MM.1S (cell line): Measurements from ENCODE around the gene VAMP7.
"Not testable (repeated sequence)": the region's sequence is repeated elsewhere in the genome, so short reads cannot be mapped to it uniquely, and the experiment has no call there.

ENCODE experiments used
- DNase-seq: peaks from one replicate; pipeline ENCODE4 v3.0.0-alpha.2; 2015
- H2AFZ ChIP-seq: fragments of 300-600 bp; sonication (generic); 2 replicates; pipeline ENCODE4 v1.6.0; 2016; ENCODE audit warnings: antibody characterized with exemption, low read length
- H3F3A ChIP-seq: fragments of 300-600 bp; sonication (generic); 2 replicates; pipeline ENCODE4 v1.6.1; 2016; ENCODE audit warnings: mild to moderate bottlenecking, antibody characterized with exemption, low read length, moderate library complexity, mixed read lengths; ENCODE audit not compliant: insufficient read depth
- H3K27ac ChIP-seq: fragments of 300-600 bp; sonication (generic); 2 replicates; pipeline ENCODE4 v1.5.1; 2016; ENCODE audit warnings: mild to moderate bottlenecking, low read length
- H3K27me3 ChIP-seq: fragments of 300-600 bp; sonication (generic); replicated peaks from 2 replicates; pipeline ENCODE4 v1.6.0; 2016; ENCODE audit warnings: low read length; ENCODE audit not compliant: insufficient read depth
- H3K36me3 ChIP-seq: fragments of 300-600 bp; sonication (generic); replicated peaks from 2 replicates; pipeline ENCODE4 v1.6.1; 2016; ENCODE audit warnings: mild to moderate bottlenecking, low read length, mixed read lengths; ENCODE audit not compliant: insufficient read depth
- H3K4me1 ChIP-seq: fragments of 300-600 bp; sonication (generic); 2 replicates; pipeline ENCODE4 v1.6.1; 2016; ENCODE audit warnings: low read length, mixed read lengths
- H3K4me2 ChIP-seq: fragments of 300-600 bp; sonication (generic); 2 replicates; pipeline ENCODE4 v1.6.0; 2016; ENCODE audit warnings: low read depth, low read length
- H3K4me3 ChIP-seq: fragments of 300-600 bp; sonication (generic); 2 replicates; pipeline ENCODE4 v1.5.1; 2016; ENCODE audit warnings: low read length, mixed read lengths
- H3K79me2 ChIP-seq: fragments of 300-600 bp; sonication (generic); 2 replicates; pipeline ENCODE4 v1.6.1; 2016; ENCODE audit warnings: mixed run types, low read length, mixed read lengths
- H3K9ac ChIP-seq: fragments of 300-600 bp; sonication (generic); 2 replicates; pipeline ENCODE4 v1.6.1; 2016; ENCODE audit warnings: low read length, mixed read lengths
- H3K9me2 ChIP-seq: fragments of 300-600 bp; sonication (generic); replicated peaks from 2 replicates; pipeline ENCODE4 v1.6.1; 2016; ENCODE audit warnings: mild to moderate bottlenecking, low read length, mixed read lengths; ENCODE audit not compliant: insufficient read depth
- H3K9me3 ChIP-seq: fragments of 300-600 bp; sonication (generic); replicated peaks from 2 replicates; pipeline ENCODE4 v1.6.1; 2016; ENCODE audit warnings: mild to moderate bottlenecking, low read length, mixed read lengths; ENCODE audit not compliant: insufficient read depth
- H4K20me1 ChIP-seq: fragments of 300-600 bp; sonication (generic); 2 replicates; pipeline ENCODE4 v1.6.1; 2016; ENCODE audit warnings: mild to moderate bottlenecking, low read length, moderate library complexity, mixed read lengths; ENCODE audit not compliant: insufficient read depth
- CTCF ChIP-seq: fragments of 300-600 bp; sonication (generic); IDR thresholded peaks from 2 replicates; pipeline ENCODE4 v1.5.1; 2016; ENCODE audit warnings: antibody characterized with exemption, low read length, mixed read lengths
- EZH2 ChIP-seq: fragments of 300-600 bp; sonication (generic); optimal IDR thresholded peaks from 2 replicates; pipeline ENCODE3; 2017; ENCODE audit warnings: low read depth, mild to moderate bottlenecking, antibody characterized with exemption, low read length, mixed read lengths
- EZH2phosphoT487 ChIP-seq: fragments of 300-600 bp; sonication (generic); IDR thresholded peaks from 2 replicates; pipeline ENCODE4 v1.6.1; 2018; ENCODE audit warnings: antibody characterized with exemption, low read length

VAMP7 gene

GRCh38 chrX:155881158-155881993, at the start of gene VAMP7:
Gene VAMP7, plus strand, starts transcription at chrX:155881345. Its CDS starts 8,122 bp downstream, at chrX:155889467.
- Histone ChIP-seq H3K79me2 (peaks cover 24% of the 10 kb centered on the region), H3K4me3 (peak within 1 kb of the TSS; percentile 73), H3K27ac (no peak within 1 kb of the TSS), H4K20me1 (no peaks in the 10 kb centered on the region), H3F3A (peaks cover 6% of the 10 kb centered on the region; the same call in 1 of the 2 replicates), H3K36me3 (no peaks in the 10 kb centered on the region), H3K9me2 (no peaks in the 10 kb centered on the region), H3K4me1 (no peaks in the 10 kb centered on the region; the same call in 1 of the 2 replicates), H2AFZ (peak within 1 kb of the TSS; percentile 62), H3K9ac (peak within 1 kb of the TSS; percentile 58; the same call in 1 of the 2 replicates), H3K9me3 (no peaks in the 10 kb centered on the region), H3K27me3 (no peaks in the 10 kb centered on the region), H3K4me2 (peak within 1 kb of the TSS; percentile 49)
- DNase-seq, result peak; percentile 88
- TF ChIP-seq EZH2phosphoT487, result no peak
- TF ChIP-seq EZH2, result no peak
- no peak for TF ChIP-seq CTCF

GRCh38 chrX:155841232-155841631, 39.9 kb upstream of the VAMP7 start:
- Histone ChIP-seq H3K36me3 (no peaks in the 10 kb centered on the region), H3K9me2 (no peaks in the 10 kb centered on the region), H3K9me3 (no peaks in the 10 kb centered on the region), H2AFZ (no peak overlapping the region), H4K20me1 (no peaks in the 10 kb centered on the region), H3K4me1 (peaks cover 5% of the 10 kb centered on the region; the same call in 1 of the 2 replicates), H3K27ac (no peak overlapping the region), H3K9ac (no peak overlapping the region), H3F3A (no peaks in the 10 kb centered on the region), H3K79me2 (no peaks in the 10 kb centered on the region), H3K27me3 (no peaks in the 10 kb centered on the region), H3K4me3 (no peak overlapping the region), H3K4me2 (no peak overlapping the region)
- DNase-seq, result no peak
- TF ChIP-seq EZH2 (no peak), EZH2phosphoT487 (no peak), CTCF (no peak)

- not testable (repeated sequence) for H3K27ac ChIP-seq, H3K9me2 ChIP-seq, H3K9ac ChIP-seq, H3K79me2 ChIP-seq, H3F3A ChIP-seq, H4K20me1 ChIP-seq, H2AFZ ChIP-seq, H3K27me3 ChIP-seq, H3K4me1 ChIP-seq, H3K36me3 ChIP-seq, DNase-seq, H3K4me2 ChIP-seq, H3K9me3 ChIP-seq, H3K4me3 ChIP-seq
Observed at GRCh38 chrX:155851786-155852185, 29.4 kb upstream of the VAMP7 start.

- DNase-seq, result peak; percentile 50
- H3K4me3 ChIP-seq, result no peak overlapping the region
- H4K20me1 ChIP-seq, result no peaks in the 10 kb centered on the region
- no peak overlapping the region for H3K9ac ChIP-seq
- no peak overlapping the region for H3K4me2 ChIP-seq
- no peaks in the 10 kb centered on the region for H3K4me1 ChIP-seq
- TF ChIP-seq EZH2phosphoT487 (no peak), CTCF (peak; percentile 59)
- H2AFZ ChIP-seq, result no peak overlapping the region
- no peak overlapping the region for H3K27ac ChIP-seq
- H3F3A ChIP-seq, result no peaks in the 10 kb centered on the region
- H3K9me3 ChIP-seq, result no peaks in the 10 kb centered on the region
- H3K27me3 ChIP-seq, result no peaks in the 10 kb centered on the region
- H3K79me2 ChIP-seq, result no peaks in the 10 kb centered on the region
- H3K36me3 ChIP-seq, result no peaks in the 10 kb centered on the region
- H3K9me2 ChIP-seq, result no peaks in the 10 kb centered on the region
Observed at GRCh38 chrX:155857561-155857960, 23.6 kb upstream of the VAMP7 start.
